Activated effector memory CD4-positive, alpha-beta T cell treated with Interleukin-2 at 50 U/mL for 16 hours (primary cell): ENCODE measurements around the gene CENPS.
"Not testable (repeated sequence)": the region's sequence is repeated elsewhere in the genome, so short reads cannot be mapped to it uniquely, and the experiment has no call there.

ENCODE experiments used
- DNase-seq: peaks from one replicate; pipeline ENCODE4 v3.0.0-alpha.2; 2020

Gene CENPS

GRCh38 chr1:10456661-10457060 is 26.4 kb downstream of the CENPS start:
- DNase-seq: no peak

GRCh38 chr1:10457462-10457861 is 27.2 kb downstream of the CENPS start:
- DNase-seq: not testable (repeated sequence)

GRCh38 chr1:10457875-10458274 is 27.6 kb downstream of the CENPS start:
- DNase-seq: no peak

- DNase-seq: no peak
Measured at GRCh38 chr1:10459184-10459583, 29.0 kb downstream of the CENPS start.

GRCh38 chr1:10467078-10467477 is 36.8 kb downstream of the CENPS start:
- no peak for DNase-seq

GRCh38 chr1:10470043-10470442 is 39.8 kb downstream of the CENPS start:
- DNase-seq: no peak

- DNase-seq: no peak
Measured at GRCh38 chr1:10471411-10472219, 41.4 kb downstream of the CENPS start.

- DNase-seq: peak; percentile 83
Measured at GRCh38 chr1:10472220-10473144, 42.2 kb downstream of the CENPS start, which contains the start of gene DFFA. Gene DFFA, minus strand, starts transcription at chr1:10472529. Its CDS starts 71 bp downstream, at chr1:10472458.

GRCh38 chr1:10473145-10473765 is 43.0 kb downstream of the CENPS start:
- DNase-seq: no peak

GRCh38 chr1:10474309-10474612 is 44.0 kb downstream of the CENPS start:
- DNase-seq: not testable (repeated sequence)

- peak; percentile 79 for DNase-seq
Measured at GRCh38 chr1:10474613-10475507, 44.6 kb downstream of the CENPS start, which contains the start of gene PEX14. Gene PEX14, plus strand, starts transcription at chr1:10474950. Its CDS starts 17 bp downstream, at chr1:10474967.

- no peak for DNase-seq
Measured at GRCh38 chr1:10475510-10475909, 45.3 kb downstream of the CENPS start.

- no peak for DNase-seq
Measured at GRCh38 chr1:10479296-10479695, 49.1 kb downstream of the CENPS start.

- no peak for DNase-seq
Measured at GRCh38 chr1:10480614-10481013, 50.4 kb downstream of the CENPS start.

- no peak for DNase-seq
Measured at GRCh38 chr1:10484521-10484920, 54.3 kb downstream of the CENPS start.

GRCh38 chr1:10489291-10490055 is 59.2 kb downstream of the CENPS start:
- DNase-seq: no peak

- no peak for DNase-seq
Measured at GRCh38 chr1:10490286-10490970, 60.2 kb downstream of the CENPS start.
